GM19193 (cell line): Measurements from ENCODE around the gene EIF5A.

Experiments
- POLR2A ChIP-seq: IDR thresholded peaks from 4 replicates; pipeline ENCODE4 v1.6.1; 2011; ENCODE audit not compliant: insufficient read depth, insufficient read length; ENCODE audit errors: extremely low read depth

The EIF5A gene

DNA sequence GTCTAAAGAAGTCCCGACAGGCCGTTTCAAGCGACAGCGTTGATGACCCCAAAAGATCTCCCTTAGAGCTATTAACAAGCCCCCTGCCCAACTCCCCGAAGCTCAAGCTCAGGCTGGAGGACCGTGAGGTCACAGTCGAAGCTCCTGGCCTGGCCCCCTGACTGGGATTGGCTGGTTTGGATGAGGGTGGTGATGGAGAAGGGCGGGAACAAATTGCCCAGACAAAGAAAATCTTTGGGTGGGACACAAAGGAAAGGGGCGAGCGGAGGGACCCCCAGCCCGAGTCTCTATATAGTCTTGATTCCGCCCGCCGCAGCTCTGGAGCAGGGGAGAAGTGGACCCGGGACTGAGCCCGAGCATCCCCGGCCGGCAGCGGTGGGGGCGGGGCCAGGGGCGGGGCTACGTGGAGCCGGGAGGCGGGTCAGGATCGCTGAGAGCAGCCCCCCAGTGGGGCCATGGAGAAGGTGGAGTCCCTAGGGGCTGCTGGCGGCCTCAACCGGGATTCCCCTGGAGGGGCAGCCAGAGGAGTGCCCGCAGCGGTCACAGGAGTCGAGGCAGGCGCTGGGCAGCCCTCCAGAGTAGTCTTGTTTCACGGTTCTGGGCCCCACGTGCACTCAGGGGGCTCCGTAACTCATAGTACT, 22.7 kb downstream of the EIF5A start:
- no peak for TF ChIP-seq POLR2A

DNA sequence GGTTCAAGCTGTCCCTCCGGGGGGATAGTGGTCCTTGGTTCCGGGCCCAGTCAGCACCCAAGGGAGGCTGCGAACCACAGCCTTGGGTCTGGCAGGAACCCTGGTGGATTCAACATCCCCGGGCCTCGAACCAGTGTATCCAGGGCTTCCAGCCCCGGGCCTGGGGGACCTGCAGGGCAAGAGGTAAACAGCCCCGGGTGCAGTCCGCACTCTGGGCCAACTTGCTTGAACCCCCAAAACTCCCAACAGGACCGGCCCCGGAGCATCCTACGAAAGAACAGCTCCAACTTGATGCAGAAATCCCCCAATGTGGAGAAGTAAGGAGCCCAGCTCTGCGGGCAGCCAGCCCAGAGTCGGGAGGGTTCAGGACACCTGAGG, 23.2 kb downstream of the EIF5A start:
- no peak for TF ChIP-seq POLR2A

DNA sequence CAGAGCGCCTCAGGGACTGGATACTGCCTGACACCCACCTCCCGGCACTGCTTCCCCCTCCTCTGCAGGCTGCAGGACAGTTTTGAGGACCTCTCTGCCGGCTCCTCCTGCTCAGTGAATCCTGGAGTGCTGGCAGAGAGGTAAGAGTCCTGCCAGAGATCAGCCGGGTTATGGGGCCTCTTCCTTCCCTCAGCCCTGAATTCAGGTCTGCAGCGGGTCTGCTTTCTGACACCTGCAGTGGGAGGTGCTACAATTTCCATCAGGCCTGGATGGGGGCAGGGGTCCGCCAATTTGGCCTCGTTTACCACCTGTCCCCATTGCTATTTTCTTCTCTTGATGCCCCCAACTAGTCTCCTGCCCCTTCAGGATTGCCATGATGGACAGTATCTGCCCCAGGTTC, 24.7 kb downstream of the EIF5A start:
- no peak for TF ChIP-seq POLR2A

DNA sequence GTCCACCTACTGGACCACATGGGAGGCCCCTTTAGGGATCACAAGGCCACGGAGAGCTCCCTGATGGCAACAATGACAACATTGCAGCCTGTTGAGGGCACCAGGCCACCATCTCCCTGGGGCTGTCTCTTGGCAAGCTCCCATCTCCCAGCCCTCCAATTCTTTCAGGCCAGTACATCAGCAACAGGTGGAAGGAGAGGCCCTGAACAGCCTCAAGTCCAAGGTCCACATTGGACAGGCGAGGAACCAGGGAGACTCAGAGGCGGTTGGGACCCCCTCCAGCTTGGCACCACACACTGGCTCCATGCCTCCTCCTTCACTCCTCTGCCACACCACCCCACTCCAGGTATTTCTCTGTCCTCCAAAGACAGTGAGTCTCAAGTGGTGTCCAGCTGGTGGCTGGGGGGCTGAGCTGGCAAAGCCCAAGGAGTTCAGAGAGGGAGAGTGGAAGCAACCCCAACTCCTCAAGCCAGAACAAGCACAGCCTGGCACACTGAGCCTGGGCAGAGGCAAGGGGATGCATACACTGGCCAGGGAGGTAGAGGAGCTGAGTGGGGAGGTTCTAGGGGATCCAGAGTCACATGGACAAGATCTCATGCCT, 27.6 kb downstream of the EIF5A start:
- TF ChIP-seq POLR2A: no peak

DNA sequence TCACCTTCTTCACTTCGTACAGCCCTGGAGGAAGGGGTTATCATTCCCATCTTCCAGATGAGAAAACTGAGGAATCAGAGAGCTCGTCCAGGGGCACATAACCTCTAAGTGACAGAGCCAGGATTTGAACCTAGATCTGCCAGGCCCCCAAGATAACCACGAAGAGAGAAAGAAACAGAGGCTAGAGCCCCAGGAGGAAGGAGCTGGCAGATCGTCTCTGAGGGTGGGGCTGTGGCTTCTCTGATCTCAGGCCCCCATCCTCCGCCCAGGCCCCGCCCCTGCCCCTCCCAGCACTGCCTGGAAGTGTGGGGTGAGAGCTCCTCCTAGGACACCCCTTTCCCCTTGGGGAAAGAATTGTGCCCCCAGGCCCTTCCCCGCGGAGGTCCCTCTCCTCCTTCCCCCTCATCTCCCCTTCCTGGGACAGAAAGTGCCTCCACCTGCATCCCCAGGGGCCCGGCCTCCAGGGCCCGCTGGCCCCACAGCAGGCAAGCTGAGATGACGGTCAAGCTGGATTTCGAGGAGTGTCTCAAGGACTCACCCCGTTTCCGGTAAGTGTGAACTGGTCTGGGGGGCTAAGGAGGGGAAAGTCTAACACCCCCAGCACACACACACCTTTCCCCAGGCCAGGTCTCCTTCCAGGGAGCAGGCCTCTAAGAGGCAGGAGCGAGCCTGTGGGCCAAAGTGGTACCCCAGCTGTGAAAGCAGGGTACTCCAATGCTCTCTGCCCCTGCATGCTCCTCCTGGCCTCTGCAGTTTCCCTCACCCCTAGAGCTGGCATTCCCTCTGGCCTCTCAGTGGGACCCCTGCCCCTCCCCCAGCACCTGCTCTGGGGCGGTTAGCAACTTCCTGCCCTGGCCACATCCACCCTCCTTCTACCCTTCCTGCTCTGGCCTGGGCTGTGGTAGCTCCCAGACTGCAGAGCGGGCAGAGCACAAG, 29.1 kb downstream of the EIF5A start, which contains the start of gene ACAP1:
ACAP1 (plus strand) TSS at position 290 of the 936 bp plus-strand sequence; CDS start at position 496, 206 bp downstream.
- TF ChIP-seq POLR2A: peak; percentile 57

DNA sequence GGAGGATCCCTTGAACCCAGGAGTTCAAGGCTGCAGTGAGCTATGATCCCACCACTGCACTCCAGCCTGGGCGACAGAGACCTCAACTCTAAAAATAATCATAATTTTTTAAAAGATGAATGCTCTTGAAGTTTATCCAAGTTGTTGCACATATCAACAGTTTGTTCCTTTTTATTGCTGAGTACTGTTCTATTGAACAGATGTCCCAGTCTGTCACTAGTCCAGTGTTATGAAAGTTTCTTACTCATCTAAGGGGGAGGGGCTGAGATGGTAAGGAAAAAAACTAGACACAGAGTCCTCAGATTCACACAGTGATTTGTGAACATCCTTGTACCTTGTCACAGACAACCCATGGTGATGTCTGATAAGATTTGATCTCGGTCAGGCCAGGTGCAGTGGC, 32.8 kb downstream of the EIF5A start:
- no peak for TF ChIP-seq POLR2A

DNA sequence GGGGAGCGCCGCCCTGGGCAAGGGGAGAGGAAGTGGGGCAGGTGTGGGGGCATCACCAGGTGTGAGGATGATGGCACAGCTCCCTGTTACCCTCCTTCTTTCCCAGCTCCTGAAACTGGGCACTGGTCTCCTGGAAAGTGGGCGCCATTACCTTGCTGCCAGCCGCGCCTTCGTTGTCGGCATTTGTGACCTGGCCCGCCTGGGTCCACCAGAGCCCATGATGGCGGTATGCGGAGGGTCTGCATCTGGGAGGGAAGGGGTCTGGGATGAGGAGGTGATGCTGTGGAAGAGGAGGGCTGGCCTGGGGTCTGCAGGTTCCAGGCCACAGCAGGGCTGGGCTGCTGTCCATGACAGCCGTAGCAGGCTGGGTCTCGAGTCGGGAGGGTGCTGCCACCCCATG, 34.4 kb downstream of the EIF5A start:
- TF ChIP-seq POLR2A: no peak

DNA sequence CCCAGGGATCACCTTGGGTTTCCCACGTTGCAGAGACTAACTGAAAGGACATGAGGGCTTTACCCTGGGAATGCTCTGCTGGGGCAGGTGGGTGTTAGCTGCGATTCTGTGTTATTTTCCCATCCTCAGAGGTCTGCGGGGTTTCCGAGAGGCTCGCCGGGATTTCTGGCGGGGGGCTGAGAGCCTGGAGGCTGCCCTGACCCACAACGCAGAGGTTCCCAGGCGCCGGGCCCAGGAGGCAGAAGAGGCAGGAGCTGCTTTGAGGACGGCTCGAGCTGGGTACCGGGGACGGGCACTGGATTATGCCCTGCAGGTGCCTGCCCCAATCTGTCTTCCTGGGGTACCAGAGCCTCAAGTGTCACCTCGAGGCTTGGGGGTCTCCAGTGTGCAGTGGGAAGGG, 35.8 kb downstream of the EIF5A start:
- TF ChIP-seq POLR2A: no peak

DNA sequence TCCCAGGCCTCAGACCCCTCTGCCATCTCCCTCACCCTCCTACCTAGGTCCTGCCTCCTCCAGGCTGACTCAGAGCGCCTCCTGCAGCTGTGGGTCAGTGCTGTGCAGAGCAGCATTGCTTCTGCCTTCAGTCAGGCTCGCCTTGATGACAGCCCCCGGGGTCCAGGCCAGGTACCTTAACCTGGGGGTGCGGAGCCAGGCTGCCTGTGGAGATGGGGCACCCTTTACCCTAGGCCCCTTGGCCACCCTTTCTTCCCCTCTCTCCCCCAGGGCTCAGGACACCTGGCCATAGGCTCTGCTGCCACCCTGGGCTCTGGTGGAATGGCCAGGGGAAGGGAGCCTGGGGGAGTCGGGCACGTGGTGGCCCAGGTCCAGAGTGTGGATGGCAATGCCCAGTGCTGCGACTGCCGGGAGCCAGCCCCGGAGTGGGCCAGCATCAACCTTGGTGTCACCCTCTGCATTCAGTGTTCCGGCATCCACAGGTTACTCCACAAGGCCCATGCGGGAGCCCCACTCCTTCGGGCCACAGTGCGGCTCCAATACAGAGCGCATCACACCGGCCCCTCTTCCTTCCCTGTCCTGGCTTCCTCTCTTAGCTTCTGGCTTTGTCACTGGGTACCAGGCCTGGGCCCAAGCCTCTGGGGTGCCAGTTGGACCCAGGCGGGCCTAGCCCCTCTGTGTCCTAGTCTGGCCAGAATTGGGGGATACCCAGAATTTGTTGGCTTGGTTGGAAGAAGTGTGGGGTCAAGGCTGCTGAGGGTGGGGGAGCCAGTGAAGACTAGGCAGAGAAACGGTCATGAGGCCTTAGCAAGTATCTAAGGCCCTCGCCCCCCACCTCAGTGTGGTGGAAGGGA, 39.6 kb downstream of the EIF5A start:
- TF ChIP-seq POLR2A: no peak

DNA sequence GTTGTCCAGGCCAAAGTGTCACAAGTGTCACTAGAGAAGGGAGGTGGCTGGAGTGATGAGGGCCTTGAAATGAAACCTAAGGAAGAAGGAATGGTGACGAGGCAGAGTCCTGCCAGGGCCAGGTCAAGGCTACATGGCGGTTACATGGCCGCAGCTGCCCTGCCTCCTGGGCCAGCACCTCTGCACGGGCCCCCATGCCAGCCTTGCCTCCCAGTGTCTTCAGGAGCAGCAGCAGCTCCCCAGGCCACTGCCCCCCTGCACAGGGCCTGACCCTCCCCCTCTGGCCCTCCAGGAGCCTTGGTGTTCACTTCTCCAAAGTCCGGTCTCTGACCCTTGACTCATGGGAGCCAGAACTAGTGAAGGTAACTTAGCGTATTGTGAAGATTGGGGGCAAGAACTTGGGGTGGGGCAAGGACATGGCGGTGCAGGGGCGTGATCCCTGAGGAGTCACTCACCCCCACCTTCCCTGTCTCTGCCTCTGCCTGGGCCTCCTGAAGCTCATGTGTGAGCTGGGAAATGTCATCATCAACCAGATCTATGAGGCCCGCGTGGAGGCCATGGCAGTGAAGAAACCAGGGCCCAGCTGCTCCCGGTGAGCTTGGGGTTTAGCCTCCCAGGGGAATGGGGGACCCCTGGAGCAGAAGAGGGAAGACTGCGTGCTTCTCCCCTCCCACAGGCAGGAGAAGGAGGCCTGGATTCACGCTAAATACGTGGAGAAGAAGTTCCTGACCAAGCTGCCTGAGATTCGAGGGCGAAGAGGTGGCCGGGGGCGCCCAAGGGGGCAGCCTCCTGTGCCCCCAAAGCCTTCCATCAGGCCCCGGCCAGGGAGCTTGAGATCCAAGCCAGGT, 40.4 kb downstream of the EIF5A start:
- no peak for TF ChIP-seq POLR2A

DNA sequence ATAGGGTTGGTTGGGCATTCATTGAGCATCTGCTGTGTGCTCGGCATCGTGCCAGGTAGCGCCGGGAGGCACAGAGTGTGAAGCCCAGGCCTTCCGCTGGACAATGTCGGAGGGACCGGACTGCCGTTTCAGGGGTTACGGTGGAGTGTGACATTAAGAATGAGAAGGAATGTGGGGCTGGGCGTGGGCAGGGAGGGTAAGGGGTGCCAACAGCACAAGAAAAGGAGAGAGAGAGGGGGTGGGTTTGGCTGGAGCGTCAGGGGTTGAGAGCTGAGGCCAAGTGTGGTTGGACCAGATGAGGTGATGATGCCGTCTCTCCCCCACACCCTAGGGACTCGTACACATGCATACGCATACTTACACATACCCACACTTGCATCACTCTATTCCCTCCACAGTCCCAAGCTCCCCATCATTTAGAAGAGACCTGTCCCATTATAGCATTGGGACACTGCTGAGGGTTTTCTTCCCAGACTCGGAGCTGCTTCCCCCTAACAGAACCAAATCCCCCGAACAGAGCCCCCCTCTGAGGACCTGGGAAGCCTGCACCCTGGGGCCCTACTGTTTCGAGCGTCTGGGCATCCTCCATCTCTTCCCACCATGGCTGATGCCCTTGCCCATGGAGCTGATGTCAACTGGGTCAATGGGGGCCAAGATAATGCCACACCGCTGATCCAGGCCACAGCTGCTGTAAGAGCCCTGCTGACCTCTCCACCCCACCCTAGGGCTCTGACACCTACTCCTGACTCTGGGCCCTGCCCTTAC, 41.2 kb downstream of the EIF5A start:
- no peak for TF ChIP-seq POLR2A

DNA sequence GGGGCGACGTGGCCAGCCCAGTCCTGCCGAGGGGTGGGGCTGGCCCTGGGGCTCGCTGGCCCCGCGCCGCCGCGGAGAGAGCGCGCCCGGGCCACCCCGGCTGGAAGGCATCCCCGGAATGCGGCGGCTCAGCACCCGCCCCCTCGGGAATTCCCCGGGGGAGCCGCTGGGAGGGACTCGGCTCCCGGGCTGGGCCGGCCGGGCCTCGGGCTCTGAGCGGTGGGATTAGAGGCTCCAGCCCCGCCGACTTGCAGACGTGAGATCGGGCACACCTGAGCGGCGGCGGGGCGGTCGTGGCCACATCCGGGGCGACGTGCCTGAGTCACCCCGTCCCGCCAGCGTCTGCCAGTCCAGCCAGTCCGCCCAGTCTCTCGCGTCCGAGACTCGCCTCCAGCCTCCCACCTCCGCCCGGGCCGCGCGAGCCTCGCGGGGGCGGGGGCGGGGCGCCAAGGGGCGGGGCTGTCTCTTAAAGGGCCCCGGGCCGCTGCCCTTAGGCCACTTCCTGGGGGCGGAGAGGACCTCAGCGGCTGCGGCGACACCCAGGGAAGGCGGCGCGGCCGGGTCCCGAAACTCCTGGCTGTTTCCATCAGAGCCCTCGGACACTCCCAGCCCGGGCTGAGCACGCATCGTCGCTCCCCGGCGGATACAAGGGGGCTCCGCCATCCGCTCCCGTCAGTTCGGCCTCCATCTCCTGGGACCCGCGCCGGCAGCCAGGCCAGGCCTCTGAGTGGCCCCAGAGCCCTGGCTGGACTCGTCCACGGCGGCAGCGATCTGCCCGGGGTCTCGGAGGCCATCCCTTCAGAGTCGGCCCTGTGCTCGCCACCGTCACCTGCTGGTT, 44.5 kb downstream of the EIF5A start, which contains the start of gene KCTD11:
KCTD11 (plus strand) TSS at position 498 of the 838 bp plus-strand sequence.
- TF ChIP-seq POLR2A: peak; percentile 57
